Loucy (cell line): ENCODE data around the gene DVL2.

ENCODE experiments used
- H2AFZ ChIP-seq: fragments of 200-600 bp; sonication (generic); 2 replicates; pipeline ENCODE4 v1.6.0; 2016; ENCODE audit warnings: antibody characterized with exemption, mild to moderate bottlenecking, low read length, moderate library complexity
- H3F3A ChIP-seq: fragments of 200-600 bp; 2 replicates; pipeline ENCODE4 v1.6.0; 2016; ENCODE audit warnings: antibody characterized with exemption, low read depth, mild to moderate bottlenecking
- H3K27me3 ChIP-seq: fragments of 200-600 bp; sonication (generic); 2 replicates; pipeline ENCODE4 v1.6.1; 2014; ENCODE audit warnings: low read length, mild to moderate bottlenecking; ENCODE audit not compliant: insufficient read depth, poor library complexity, severe bottlenecking
- H3K36me3 ChIP-seq: fragments of 200-600 bp; sonication (generic); 2 replicates; pipeline ENCODE4 v1.6.1; 2016; ENCODE audit warnings: low read length; ENCODE audit not compliant: insufficient read depth
- H3K4me1 ChIP-seq: fragments of 200-600 bp; sonication (generic); 2 replicates; pipeline ENCODE4 v1.5.1; 2014; ENCODE audit warnings: low read length, mild to moderate bottlenecking; ENCODE audit not compliant: insufficient read depth, poor library complexity, severe bottlenecking
- H3K4me2 ChIP-seq: fragments of 200-600 bp; sonication (generic); 2 replicates; pipeline ENCODE4 v1.6.0; 2014; ENCODE audit warnings: antibody characterized with exemption, low read length, low read depth, mild to moderate bottlenecking; ENCODE audit not compliant: poor library complexity, severe bottlenecking
- H3K4me3 ChIP-seq: fragments of 200-600 bp; sonication (generic); 2 replicates; pipeline ENCODE4 v1.5.1; 2014; ENCODE audit warnings: low read length, mild to moderate bottlenecking, mixed read lengths; ENCODE audit not compliant: poor library complexity, severe bottlenecking
- H3K79me2 ChIP-seq: fragments of 200-600 bp; sonication (generic); 2 replicates; pipeline ENCODE4 v1.6.1; 2014; ENCODE audit warnings: low read length; ENCODE audit not compliant: insufficient read depth
- H3K9ac ChIP-seq: fragments of 200-600 bp; sonication (generic); 2 replicates; pipeline ENCODE4 v1.6.0; 2014; ENCODE audit warnings: mild to moderate bottlenecking, low read depth, low read length, moderate library complexity; ENCODE audit not compliant: poor library complexity, severe bottlenecking
- H3K9me2 ChIP-seq: fragments of 200-600 bp; sonication (generic); replicated peaks from 2 replicates; pipeline ENCODE4 v1.6.1; 2016; ENCODE audit warnings: low read depth, low read length, mixed read lengths
- H3K9me3 ChIP-seq: fragments of 200-600 bp; sonication (generic); 2 replicates; pipeline ENCODE4 v1.6.1; 2014; ENCODE audit warnings: mild to moderate bottlenecking, antibody characterized with exemption, low read length, low read depth; ENCODE audit not compliant: insufficient read depth
- H4K20me1 ChIP-seq: fragments of 200-600 bp; sonication (generic); 2 replicates; pipeline ENCODE4 v1.6.0; 2014; ENCODE audit warnings: antibody characterized with exemption, low read length, mild to moderate bottlenecking; ENCODE audit not compliant: insufficient read depth, poor library complexity, severe bottlenecking
- EZH2phosphoT487 ChIP-seq: fragments of 200-600 bp; IDR thresholded peaks from 2 replicates; pipeline ENCODE4 v1.6.1; 2018; ENCODE audit warnings: antibody characterized with exemption, mild to moderate bottlenecking, moderate library complexity, borderline replicate concordance
- TF ChIP-seq, protein P1 (sequence below): fragments of 200-600 bp; sonication (generic); conservative IDR thresholded peaks from 2 replicates; pipeline ENCODE4 v1.5.1; 2014; ENCODE audit warnings: mild to moderate bottlenecking, antibody characterized with exemption, low read length

The DVL2 gene

DNA sequence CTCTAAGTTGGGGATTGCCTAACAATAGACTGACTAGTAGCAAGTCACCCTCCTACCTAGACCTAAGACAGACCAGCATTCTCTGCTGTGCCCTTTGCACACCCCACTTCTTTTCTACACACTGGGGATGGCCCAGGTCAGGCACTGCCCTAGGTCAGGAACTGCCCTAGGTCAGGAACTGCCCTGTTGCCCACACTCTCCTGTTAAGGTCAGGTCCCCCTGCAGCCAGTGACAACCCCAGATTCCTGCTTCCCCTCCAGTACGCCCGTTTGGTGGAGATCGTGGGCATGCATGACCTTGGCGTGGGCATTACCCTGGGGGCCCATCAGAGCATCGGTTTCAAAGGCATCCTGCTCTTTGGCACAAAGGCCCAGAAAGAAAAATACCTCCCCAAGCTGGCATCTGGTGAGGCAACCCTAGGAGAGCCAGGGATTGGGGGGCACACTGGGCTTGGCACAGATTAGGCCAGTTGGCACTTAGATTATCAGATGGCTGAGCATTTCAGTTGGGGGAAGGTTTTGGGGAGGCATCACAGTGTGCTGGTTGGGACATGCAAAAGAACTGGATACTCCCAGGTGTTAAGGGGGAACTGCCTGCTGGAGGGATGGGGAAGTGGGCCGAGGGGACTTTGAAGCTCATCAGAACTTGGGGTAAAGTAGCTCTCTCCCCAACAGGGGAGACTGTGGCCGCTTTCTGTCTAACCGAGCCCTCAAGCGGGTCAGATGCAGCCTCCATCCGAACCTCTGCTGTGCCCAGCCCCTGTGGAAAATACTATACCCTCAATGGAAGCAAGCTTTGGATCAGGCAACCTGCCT is 12.8 kb downstream of the DVL2 start:
- Histone ChIP-seq H3K4me2 (peak overlapping the region; percentile 98), H4K20me1 (peaks cover 13% of the 10 kb centered on the region), H3K9me3 (no peaks in the 10 kb centered on the region), H3K9ac (peak overlapping the region; percentile 85), H3K27me3 (no peaks in the 10 kb centered on the region), H3K9me2 (no peaks in the 10 kb centered on the region), H3K4me1 (peaks cover 31% of the 10 kb centered on the region), H3F3A (no peaks in the 10 kb centered on the region), H3K79me2 (peaks cover 22% of the 10 kb centered on the region; the same call in 1 of the 2 replicates), H2AFZ (no peak overlapping the region), H3K4me3 (peak overlapping the region; percentile 86), H3K36me3 (peaks cover 30% of the 10 kb centered on the region; the same call in 1 of the 2 replicates)
- TF ChIP-seq EZH2phosphoT487 = no peak
- TF ChIP-seq, protein P1, sequence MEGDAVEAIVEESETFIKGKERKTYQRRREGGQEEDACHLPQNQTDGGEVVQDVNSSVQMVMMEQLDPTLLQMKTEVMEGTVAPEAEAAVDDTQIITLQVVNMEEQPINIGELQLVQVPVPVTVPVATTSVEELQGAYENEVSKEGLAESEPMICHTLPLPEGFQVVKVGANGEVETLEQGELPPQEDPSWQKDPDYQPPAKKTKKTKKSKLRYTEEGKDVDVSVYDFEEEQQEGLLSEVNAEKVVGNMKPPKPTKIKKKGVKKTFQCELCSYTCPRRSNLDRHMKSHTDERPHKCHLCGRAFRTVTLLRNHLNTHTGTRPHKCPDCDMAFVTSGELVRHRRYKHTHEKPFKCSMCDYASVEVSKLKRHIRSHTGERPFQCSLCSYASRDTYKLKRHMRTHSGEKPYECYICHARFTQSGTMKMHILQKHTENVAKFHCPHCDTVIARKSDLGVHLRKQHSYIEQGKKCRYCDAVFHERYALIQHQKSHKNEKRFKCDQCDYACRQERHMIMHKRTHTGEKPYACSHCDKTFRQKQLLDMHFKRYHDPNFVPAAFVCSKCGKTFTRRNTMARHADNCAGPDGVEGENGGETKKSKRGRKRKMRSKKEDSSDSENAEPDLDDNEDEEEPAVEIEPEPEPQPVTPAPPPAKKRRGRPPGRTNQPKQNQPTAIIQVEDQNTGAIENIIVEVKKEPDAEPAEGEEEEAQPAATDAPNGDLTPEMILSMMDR = no peak

DNA sequence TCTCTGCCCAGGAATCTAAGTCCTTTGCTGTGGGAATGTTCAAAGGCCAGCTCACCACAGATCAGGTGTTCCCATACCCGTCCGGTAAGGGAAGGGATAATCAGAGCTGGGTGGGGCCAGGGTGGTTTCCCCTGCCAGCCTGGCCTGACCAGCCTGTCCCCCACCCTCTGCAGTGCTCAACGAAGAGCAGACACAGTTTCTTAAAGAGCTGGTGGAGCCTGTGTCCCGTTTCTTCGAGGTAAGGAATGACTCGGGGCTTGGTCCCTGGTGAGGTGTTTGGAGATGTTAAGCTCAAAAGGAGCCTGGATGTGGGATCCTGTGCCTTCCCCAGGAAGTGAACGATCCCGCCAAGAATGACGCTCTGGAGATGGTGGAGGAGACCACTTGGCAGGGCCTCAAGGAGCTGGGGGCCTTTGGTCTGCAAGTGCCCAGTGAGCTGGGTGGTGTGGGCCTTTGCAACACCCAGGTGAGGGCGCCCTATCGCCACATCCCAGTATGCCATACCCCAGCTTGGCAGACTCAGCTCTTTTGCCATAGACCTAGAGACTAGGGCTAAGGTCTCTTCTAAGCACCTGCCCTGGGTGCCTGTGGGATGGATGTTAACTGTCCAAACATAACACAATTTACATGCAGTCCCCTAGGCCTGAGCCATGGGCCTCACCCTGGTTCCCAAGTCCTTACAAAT is 13.6 kb downstream of the DVL2 start:
- peak overlapping the region; percentile 86 for H3K4me3 ChIP-seq
- TF ChIP-seq, protein P1 = peak; percentile 80
- TF ChIP-seq EZH2phosphoT487 = no peak
- no peaks in the 10 kb centered on the region for H3F3A ChIP-seq
- H3K9me3 ChIP-seq = no peaks in the 10 kb centered on the region
- peaks cover 39% of the 10 kb centered on the region for H3K4me1 ChIP-seq
- H3K4me2 ChIP-seq = peak overlapping the region; percentile 98
- H3K36me3 ChIP-seq = peaks cover 28% of the 10 kb centered on the region; the same call in 1 of the 2 replicates
- H3K27me3 ChIP-seq = no peaks in the 10 kb centered on the region
- H2AFZ ChIP-seq = no peak overlapping the region
- H4K20me1 ChIP-seq = peaks cover 13% of the 10 kb centered on the region
- H3K9ac ChIP-seq = peak overlapping the region; percentile 85
- H3K79me2 ChIP-seq = peaks cover 28% of the 10 kb centered on the region; the same call in 1 of the 2 replicates
- H3K9me2 ChIP-seq = no peaks in the 10 kb centered on the region

DNA sequence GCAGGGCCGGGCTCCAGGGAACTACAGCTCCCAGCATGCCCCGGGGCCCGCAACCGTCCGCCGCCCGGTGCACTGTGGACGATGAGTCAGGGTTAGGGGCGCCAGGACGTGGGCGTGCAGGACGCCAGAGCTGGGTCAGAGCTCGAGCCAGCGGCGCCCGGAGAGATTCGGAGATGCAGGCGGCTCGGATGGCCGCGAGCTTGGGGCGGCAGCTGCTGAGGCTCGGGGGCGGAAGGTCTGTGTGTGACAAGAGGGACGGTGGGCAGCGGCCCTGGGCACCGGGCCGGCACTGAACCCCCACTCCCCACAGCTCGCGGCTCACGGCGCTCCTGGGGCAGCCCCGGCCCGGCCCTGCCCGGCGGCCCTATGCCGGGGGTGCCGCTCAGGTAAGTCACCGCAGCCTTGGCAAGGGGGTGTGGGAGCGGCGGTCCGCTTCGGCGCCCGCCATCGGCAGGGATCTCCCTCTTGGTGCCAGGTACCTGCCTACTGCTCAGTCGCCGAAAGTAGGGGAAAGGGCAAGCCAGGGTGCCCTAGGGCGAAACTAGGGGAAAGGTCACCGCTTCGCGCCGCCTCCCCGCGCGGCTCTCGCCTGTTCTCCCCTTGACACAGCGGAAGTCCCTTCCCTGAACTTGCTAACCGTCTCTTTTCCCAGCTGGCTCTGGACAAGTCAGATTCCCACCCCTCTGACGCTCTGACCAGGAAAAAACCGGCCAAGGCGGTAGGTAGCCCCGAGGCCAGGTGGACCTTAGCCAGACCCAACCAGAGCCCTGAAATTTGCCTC is 14.3 kb downstream of the DVL2 start, which contains the start of the genes ACADVL and DLG4:
Gene ACADVL (plus strand): TSS at position 127 of the 781 bp plus-strand sequence. CDS start 47 bp downstream, at position 174.
Gene DLG4 (minus strand): TSS at position 25 of the 781 bp plus-strand sequence.
- no peaks in the 10 kb centered on the region for H3F3A ChIP-seq
- H3K9me3 ChIP-seq = no peaks in the 10 kb centered on the region
- no peak for TF ChIP-seq EZH2phosphoT487
- TF ChIP-seq, protein P1 = no peak
- peaks cover 44% of the 10 kb centered on the region for H3K4me1 ChIP-seq
- H3K36me3 ChIP-seq = peaks cover 27% of the 10 kb centered on the region; the same call in 1 of the 2 replicates
- no peaks in the 10 kb centered on the region for H3K9me2 ChIP-seq
- no peaks in the 10 kb centered on the region for H3K27me3 ChIP-seq
- peaks cover 18% of the 10 kb centered on the region for H4K20me1 ChIP-seq
- H2AFZ ChIP-seq = peak within 1 kb of the TSS; percentile 94
- H3K79me2 ChIP-seq = peaks cover 28% of the 10 kb centered on the region; the same call in 1 of the 2 replicates
- H3K9ac ChIP-seq = peak within 1 kb of the TSS; percentile 85
- H3K4me2 ChIP-seq = peak within 1 kb of the TSS; percentile 98
- H3K4me3 ChIP-seq = peak within 1 kb of the TSS; percentile 86
